ENCODE measurements around the gene SETDB2. TPM values are rescaled to one million over a fixed set of nuclear protein-coding genes. Genes with fewer than 3 reads are reported as not detected.

Gene SETDB2
- total and polyA plus RNA-seq, 2 of the 13 experiments (the other 11 are each of a cell fraction or from before 2014, with no cell fraction given), result 8.1 to 8.7 TPM

- TF ChIP-seq, protein P1, sequence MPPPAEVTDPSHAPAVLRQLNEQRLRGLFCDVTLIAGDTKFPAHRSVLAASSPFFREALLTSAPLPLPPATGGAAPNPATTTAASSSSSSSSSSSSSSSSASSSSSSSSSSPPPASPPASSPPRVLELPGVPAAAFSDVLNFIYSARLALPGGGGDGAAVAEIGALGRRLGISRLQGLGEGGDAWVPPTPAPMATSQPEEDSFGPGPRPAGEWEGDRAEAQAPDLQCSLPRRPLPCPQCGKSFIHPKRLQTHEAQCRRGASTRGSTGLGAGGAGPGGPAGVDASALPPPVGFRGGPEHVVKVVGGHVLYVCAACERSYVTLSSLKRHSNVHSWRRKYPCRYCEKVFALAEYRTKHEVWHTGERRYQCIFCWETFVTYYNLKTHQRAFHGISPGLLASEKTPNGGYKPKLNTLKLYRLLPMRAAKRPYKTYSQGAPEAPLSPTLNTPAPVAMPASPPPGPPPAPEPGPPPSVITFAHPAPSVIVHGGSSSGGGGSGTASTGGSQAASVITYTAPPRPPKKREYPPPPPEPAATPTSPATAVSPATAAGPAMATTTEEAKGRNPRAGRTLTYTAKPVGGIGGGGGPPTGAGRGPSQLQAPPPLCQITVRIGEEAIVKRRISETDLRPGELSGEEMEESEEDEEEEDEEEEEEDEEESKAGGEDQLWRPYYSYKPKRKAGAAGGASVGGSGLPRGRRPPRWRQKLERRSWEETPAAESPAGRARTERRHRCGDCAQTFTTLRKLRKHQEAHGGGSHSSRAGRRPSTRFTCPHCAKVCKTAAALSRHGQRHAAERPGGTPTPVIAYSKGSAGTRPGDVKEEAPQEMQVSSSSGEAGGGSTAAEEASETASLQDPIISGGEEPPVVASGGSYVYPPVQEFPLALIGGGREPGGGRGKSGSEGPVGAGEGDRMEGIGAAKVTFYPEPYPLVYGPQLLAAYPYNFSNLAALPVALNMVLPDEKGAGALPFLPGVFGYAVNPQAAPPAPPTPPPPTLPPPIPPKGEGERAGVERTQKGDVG (CRISPR knock-in tag; IDR thresholded peaks at IDR 0.05; ENCODE audit: borderline replicate concordance), result no peak
- TF ChIP-seq ZNF180 (CRISPR knock-in tag; IDR thresholded peaks at IDR 0.05; ENCODE audit: borderline replicate concordance, low read depth) (no peak), GPBP1L1 (CRISPR knock-in tag; IDR thresholded peaks at IDR 0.05) (no peak), THYN1 (CRISPR knock-in tag; IDR thresholded peaks at IDR 0.05; ENCODE audit: borderline replicate concordance, low read depth) (no peak), IRF9 (CRISPR knock-in tag; IDR thresholded peaks at IDR 0.05; ENCODE audit: borderline replicate concordance) (no peak), ZNF556 (CRISPR knock-in tag; IDR thresholded peaks at IDR 0.05; ENCODE audit: borderline replicate concordance) (no peak), NR2F1 (CRISPR knock-in tag; IDR thresholded peaks at IDR 0.05) (no peak), MTF1 (CRISPR knock-in tag; IDR thresholded peaks at IDR 0.05) (no peak), REL (CRISPR knock-in tag; conservative IDR thresholded peaks at IDR 0.05) (no peak), XRCC5 (optimal IDR thresholded peaks at IDR 0.05; ENCODE audit: low read length) (no peak), CBX1 (IDR thresholded peaks at IDR 0.05; ENCODE audit: low read depth) (no peak), FOXK2 (IDR thresholded peaks at IDR 0.05) (peak; percentile 45; the same call in 1 of the 2 replicates), SNRNP70 (IDR thresholded peaks at IDR 0.05; ENCODE audit: low read depth, low read length) (no peak), RBM39 (IDR thresholded peaks at IDR 0.05; ENCODE audit: low read depth, low read length, poor library complexity, severe bottlenecking) (no peak), ZNF530 (CRISPR knock-in tag; IDR thresholded peaks at IDR 0.05; ENCODE audit: low read depth) (no peak), RXRB (CRISPR knock-in tag; IDR thresholded peaks at IDR 0.05; ENCODE audit: borderline replicate concordance) (peak; percentile 68), MED13 (CRISPR knock-in tag; IDR thresholded peaks at IDR 0.05) (no peak; the same call in 1 of the 2 replicates), HNRNPUL1 (IDR thresholded peaks at IDR 0.05; ENCODE audit: low read depth, low read length) (peak; percentile 98), PITX1 (CRISPR knock-in tag; IDR thresholded peaks at IDR 0.05) (peak; percentile 38; the same call in 1 of the 2 replicates), FOXA1 (IDR thresholded peaks at IDR 0.05) (no peak), FOXA1 (CRISPR knock-in tag; IDR thresholded peaks at IDR 0.05) (no peak), ZNF850 (CRISPR knock-in tag; conservative IDR thresholded peaks at IDR 0.05) (no peak)
- TF ChIP-seq, protein P2, sequence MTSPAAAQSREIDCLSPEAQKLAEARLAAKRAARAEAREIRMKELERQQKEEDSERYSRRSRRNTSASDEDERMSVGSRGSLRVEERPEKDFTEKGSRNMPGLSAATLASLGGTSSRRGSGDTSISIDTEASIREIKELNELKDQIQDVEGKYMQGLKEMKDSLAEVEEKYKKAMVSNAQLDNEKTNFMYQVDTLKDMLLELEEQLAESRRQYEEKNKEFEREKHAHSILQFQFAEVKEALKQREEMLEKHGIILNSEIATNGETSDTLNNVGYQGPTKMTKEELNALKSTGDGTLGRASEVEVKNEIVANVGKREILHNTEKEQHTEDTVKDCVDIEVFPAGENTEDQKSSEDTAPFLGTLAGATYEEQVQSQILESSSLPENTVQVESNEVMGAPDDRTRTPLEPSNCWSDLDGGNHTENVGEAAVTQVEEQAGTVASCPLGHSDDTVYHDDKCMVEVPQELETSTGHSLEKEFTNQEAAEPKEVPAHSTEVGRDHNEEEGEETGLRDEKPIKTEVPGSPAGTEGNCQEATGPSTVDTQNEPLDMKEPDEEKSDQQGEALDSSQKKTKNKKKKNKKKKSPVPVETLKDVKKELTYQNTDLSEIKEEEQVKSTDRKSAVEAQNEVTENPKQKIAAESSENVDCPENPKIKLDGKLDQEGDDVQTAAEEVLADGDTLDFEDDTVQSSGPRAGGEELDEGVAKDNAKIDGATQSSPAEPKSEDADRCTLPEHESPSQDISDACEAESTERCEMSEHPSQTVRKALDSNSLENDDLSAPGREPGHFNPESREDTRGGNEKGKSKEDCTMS (CRISPR knock-in tag; conservative IDR thresholded peaks at IDR 0.05), result no peak
Observed at GRCh38 chr13:49466292-49466838, 22.3 kb downstream of the SETDB2 start (continued).
